Thoracic aorta (tissue), 2 donors: ENCODE data around the gene PTPRN2. TPM values are rescaled to one million over a fixed set of nuclear protein-coding genes. Genes with fewer than 3 reads are reported as not detected.

Source experiments
- ATAC-seq: fragments of 150-250 bp; one replicate; pipeline ENCODE4 v1.8.0; 2017; ENCODE audit warnings: low read depth; ENCODE audit not compliant: insufficient number of reproducible peaks, low FRiP score
- DNase-seq: peaks from one replicate; pipeline ENCODE4 v3.0.0-alpha.2; 2020; ENCODE audit warnings: low spot score
- H3K27ac ChIP-seq, 2 donors: fragments of 200-600 bp; sonication (generic); 1 replicate in 1 of 2; 2 replicates in 1 of 2; pipeline ENCODE4 v1.5.1; 2016; ENCODE audit warnings: mild to moderate bottlenecking in 2 of 2, moderate library complexity in 2 of 2
- H3K27me3 ChIP-seq: fragments of 200-600 bp; sonication (generic); replicated peaks from 2 replicates; pipeline ENCODE4 v1.6.0; 2016; ENCODE audit warnings: mild to moderate bottlenecking; ENCODE audit not compliant: insufficient read depth
- H3K36me3 ChIP-seq: fragments of 200-600 bp; sonication (generic); one replicate; pipeline ENCODE4 v1.5.1; 2016
- H3K4me1 ChIP-seq, 2 donors: fragments of 200-600 bp; sonication (generic); 1 replicate in 1 of 2; 2 replicates in 1 of 2; pipeline versions ENCODE4 v1.5.1 to v1.6.0; 2016; ENCODE audit warnings: low read depth in 2 of 2, mild to moderate bottlenecking in 1 of 2; ENCODE audit not compliant: control insufficient read depth in 1 of 2
- H3K4me3 ChIP-seq: fragments of 200-600 bp; sonication (generic); 2 replicates; pipeline ENCODE4 v1.5.1; 2016; ENCODE audit warnings: mild to moderate bottlenecking
- H3K9me3 ChIP-seq: fragments of 200-600 bp; sonication (generic); 2 replicates; pipeline ENCODE4 v1.5.1; 2016
- total RNA-seq, 2 donors: library from RNA; depleted of rRNA; stranded (reverse); fragments of >200 nt; gene quantifications; one replicate each; pipeline versions ENCODE4 v1.1.0 to v1.2.3, GENCODE V29; 2016
- TF ChIP-seq, protein P1 (sequence below): fragments of 200-600 bp; sonication (generic); IDR thresholded peaks from one replicate; pipeline ENCODE4 v1.5.1; 2019; ENCODE audit warnings: antibody characterized with exemption

Gene PTPRN2
- total RNA-seq, 2 donors from 2014 or later: 2.2 to 3.1 TPM

DNA sequence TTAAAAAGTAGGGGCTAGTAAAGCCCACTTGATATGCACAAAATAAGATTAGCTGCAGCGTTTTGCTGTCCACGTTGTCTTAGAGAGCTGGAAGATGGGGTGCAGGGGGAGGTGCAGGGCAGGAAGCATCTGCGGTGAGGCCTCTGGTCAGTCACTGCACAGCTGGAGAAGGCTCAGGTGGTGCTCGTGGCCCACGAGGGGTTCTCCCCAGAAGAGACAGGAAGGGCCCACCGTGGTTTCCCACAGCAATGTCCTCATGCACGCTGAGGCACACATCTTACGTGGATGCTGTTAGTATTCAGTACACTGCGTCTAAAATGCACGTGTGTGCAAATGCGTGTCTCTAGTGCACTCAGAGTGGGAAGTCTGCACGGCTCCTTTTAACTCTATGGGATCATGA lies 582.1 kb downstream of the PTPRN2 start:
- Histone ChIP-seq H3K4me1 (peaks cover 0 to 12% of the 10 kb centered on the region in 2 donors), H3K27ac (no peak overlapping the region), H3K4me3 (no peak overlapping the region), H3K27me3 (no peaks in the 10 kb centered on the region), H3K36me3 (no peaks in the 10 kb centered on the region), H3K9me3 (no peaks in the 10 kb centered on the region)
- ATAC-seq (no peak), DNase-seq (no peak)
- TF ChIP-seq, protein P1, sequence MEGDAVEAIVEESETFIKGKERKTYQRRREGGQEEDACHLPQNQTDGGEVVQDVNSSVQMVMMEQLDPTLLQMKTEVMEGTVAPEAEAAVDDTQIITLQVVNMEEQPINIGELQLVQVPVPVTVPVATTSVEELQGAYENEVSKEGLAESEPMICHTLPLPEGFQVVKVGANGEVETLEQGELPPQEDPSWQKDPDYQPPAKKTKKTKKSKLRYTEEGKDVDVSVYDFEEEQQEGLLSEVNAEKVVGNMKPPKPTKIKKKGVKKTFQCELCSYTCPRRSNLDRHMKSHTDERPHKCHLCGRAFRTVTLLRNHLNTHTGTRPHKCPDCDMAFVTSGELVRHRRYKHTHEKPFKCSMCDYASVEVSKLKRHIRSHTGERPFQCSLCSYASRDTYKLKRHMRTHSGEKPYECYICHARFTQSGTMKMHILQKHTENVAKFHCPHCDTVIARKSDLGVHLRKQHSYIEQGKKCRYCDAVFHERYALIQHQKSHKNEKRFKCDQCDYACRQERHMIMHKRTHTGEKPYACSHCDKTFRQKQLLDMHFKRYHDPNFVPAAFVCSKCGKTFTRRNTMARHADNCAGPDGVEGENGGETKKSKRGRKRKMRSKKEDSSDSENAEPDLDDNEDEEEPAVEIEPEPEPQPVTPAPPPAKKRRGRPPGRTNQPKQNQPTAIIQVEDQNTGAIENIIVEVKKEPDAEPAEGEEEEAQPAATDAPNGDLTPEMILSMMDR: no peak

DNA sequence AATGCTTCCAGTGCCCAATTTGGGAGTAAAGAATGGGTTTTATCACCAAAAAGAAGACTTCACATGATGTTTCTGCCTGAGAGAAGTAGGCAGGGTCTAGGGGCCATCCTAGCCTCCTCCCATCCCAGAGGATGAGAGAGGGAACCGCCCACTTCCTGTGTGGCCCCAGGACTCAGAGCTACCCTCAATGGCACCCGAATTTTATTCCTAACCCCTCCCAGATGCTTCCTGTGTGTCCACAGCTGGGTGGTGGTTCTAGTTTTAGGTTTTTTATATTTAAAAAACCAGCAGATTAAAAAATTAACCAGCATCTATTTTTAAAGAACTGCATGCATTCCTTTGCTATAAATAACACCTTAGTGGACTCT lies 583.5 kb downstream of the PTPRN2 start:
- ATAC-seq (no peak), DNase-seq (no peak)
- Histone ChIP-seq H3K36me3 (no peaks in the 10 kb centered on the region), H3K9me3 (no peaks in the 10 kb centered on the region), H3K27me3 (no peaks in the 10 kb centered on the region), H3K27ac (no peak overlapping the region), H3K4me3 (no peak overlapping the region), H3K4me1 (peaks cover 0 to 12% of the 10 kb centered on the region in 2 donors)
- TF ChIP-seq, protein P1: no peak

DNA sequence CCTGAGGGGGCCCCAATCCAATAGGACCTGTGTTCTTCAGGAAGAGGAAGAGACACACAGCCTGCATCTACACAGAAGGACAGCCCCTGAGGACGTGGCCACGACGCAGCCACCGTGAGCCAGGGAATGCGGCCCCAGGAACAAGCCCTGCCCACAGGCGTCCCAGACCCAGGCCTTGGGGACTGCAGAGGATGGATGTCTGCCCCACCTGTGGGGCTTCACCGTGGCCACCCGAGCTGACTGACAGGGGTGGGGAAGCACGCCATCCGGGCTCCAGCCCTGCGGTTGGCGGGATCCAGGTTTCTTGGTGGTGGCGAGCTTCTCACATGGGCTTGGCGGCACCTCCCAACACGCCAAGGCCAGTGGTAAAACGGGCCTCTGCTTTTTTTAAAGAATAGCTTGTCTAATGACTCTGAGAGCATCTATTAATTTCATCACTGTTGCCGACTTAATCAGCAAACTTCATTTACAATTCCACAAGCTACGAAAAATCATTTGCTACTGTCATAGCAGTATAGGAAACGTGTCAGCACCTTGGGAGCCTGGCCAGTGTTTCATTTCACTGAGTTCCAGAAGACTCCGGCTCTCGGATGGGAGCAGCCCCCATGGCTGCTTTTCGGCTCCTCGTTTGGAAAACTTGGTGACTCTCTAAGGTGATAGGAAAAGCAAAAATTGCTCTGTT lies 584.0 kb downstream of the PTPRN2 start:
- H3K27ac ChIP-seq: no peak overlapping the region
- H3K4me3 ChIP-seq: no peak overlapping the region
- no peaks in the 10 kb centered on the region for H3K27me3 ChIP-seq
- H3K36me3 ChIP-seq: no peaks in the 10 kb centered on the region
- no peaks in the 10 kb centered on the region for H3K9me3 ChIP-seq
- ATAC-seq (no peak), DNase-seq (no peak)
- TF ChIP-seq, protein P1: no peak
- peaks cover 0 to 12% of the 10 kb centered on the region in 2 donors for H3K4me1 ChIP-seq

GRCh38 chr7:158002486-158003080 lies 585.0 kb downstream of the PTPRN2 start:
- H3K4me3 ChIP-seq: no peak overlapping the region
- no peaks in the 10 kb centered on the region for H3K36me3 ChIP-seq
- ATAC-seq: no peak
- TF ChIP-seq, protein P1: no peak
- no peaks in the 10 kb centered on the region for H3K9me3 ChIP-seq
- no peak overlapping the region for H3K27ac ChIP-seq
- no peak for DNase-seq
- no peaks in the 10 kb centered on the region for H3K27me3 ChIP-seq
- H3K4me1 ChIP-seq: peaks cover 0 to 12% of the 10 kb centered on the region in 2 donors

DNA sequence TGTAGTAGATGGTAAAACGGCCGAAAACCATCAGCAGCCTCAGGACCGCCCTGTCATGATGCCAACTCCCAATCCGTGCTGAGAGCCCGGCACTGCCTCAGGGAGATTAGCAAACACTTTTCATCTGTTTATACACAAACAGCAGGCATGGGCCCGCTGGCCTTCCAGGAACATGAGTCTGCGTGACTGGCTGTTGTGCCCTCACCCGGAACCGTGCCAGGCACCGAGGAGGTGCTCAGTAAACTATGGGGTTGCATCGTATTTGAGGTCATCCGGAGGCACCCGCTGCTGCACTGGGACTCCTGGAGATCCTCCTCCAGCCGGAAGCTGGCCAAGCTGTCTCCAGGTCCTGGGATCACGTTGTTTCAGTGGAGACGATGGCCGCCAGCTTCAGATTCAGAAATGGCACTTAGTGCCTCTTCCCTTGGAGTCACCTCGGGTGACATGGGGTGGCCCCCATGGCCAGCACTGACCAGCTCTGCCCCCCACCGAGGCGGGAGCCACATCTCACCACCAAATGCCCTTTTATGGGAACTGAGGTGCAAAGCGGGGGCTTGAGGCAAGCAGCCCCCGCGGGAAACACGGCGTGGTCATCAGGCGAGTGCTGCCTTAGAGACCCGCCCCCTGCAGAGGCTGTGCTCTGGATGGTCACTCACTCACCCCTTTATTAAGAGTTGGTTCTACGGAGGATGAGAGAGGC lies 585.9 kb downstream of the PTPRN2 start:
- no peaks in the 10 kb centered on the region for H3K9me3 ChIP-seq
- H3K27me3 ChIP-seq: no peaks in the 10 kb centered on the region
- no peak overlapping the region for H3K4me3 ChIP-seq
- TF ChIP-seq, protein P1: no peak
- ATAC-seq: no peak
- no peaks in the 10 kb centered on the region for H3K36me3 ChIP-seq
- H3K4me1 ChIP-seq: peaks cover 0 to 12% of the 10 kb centered on the region in 2 donors
- DNase-seq: no peak
- H3K27ac ChIP-seq: no peak overlapping the region
